Duodenal mucosa (tissue), 2 donors: ENCODE data around the gene MED9.
"Not testable (repeated sequence)": the region's sequence is repeated elsewhere in the genome, so short reads cannot be mapped to it uniquely, and the experiment has no call there.

ENCODE experiments used
- H3K27ac ChIP-seq: one replicate; pipeline ENCODE4 v1.7.0; 2013; ENCODE audit warnings: low read depth, low read length
- H3K27me3 ChIP-seq, 2 donors: one replicate each; pipeline ENCODE4 v1.7.0; 2013; ENCODE audit warnings: low read length in 2 of 2, control low read depth in 1 of 2; ENCODE audit not compliant: insufficient read depth in 2 of 2, control insufficient read depth in 1 of 2
- H3K36me3 ChIP-seq, 2 donors: one replicate each; pipeline ENCODE4 v1.7.0; 2013; ENCODE audit warnings: low read length in 2 of 2, control low read depth in 1 of 2; ENCODE audit not compliant: insufficient read depth in 2 of 2, control insufficient read depth in 1 of 2
- H3K4me1 ChIP-seq, 2 donors: one replicate each; pipeline ENCODE4 v1.7.0; 2013; ENCODE audit warnings: low read length in 2 of 2, control low read depth in 1 of 2; ENCODE audit not compliant: insufficient read depth in 2 of 2, control insufficient read depth in 1 of 2
- H3K4me3 ChIP-seq, 2 donors: one replicate each; pipeline ENCODE4 v1.7.0; 2013; ENCODE audit warnings: low read length in 2 of 2, low read depth in 1 of 2
- H3K9ac ChIP-seq, 2 donors: one replicate each; pipeline ENCODE4 v1.7.0; 2013; ENCODE audit warnings: low read length in 2 of 2, low read depth in 1 of 2
- H3K9me3 ChIP-seq, 2 donors: one replicate each; pipeline ENCODE4 v1.7.0; 2013; ENCODE audit warnings: low read length in 2 of 2, control low read depth in 1 of 2; ENCODE audit not compliant: control insufficient read depth in 1 of 2

Gene MED9

GRCh38 chr17:17485420-17485819 is 8.6 kb downstream of the MED9 start:
- peaks cover 3 to 4% of the 10 kb centered on the region in 2 donors for H3K4me1 ChIP-seq
- no peak overlapping the region for H3K27ac ChIP-seq
- peaks cover 3 to 38% of the 10 kb centered on the region in 2 donors for H3K36me3 ChIP-seq

GRCh38 chr17:17486416-17486815 is 9.6 kb downstream of the MED9 start:
- not testable (repeated sequence) for H3K9ac ChIP-seq, H3K27ac ChIP-seq, H3K4me1 ChIP-seq, H3K4me3 ChIP-seq, H3K9me3 ChIP-seq, H3K27me3 ChIP-seq
- peaks cover 7 to 41% of the 10 kb centered on the region in 2 donors for H3K36me3 ChIP-seq

More at GRCh38 chr17:17485420-17485819, 8.6 kb downstream of the MED9 start:
- Histone ChIP-seq H3K4me3 (no peak overlapping the region), H3K9ac (no peak overlapping the region), H3K27me3 (no peaks in the 10 kb centered on the region), H3K9me3 (no peaks in the 10 kb centered on the region)

GRCh38 chr17:17487998-17488397 is 11.2 kb downstream of the MED9 start:
- H3K27me3 ChIP-seq, result no peaks in the 10 kb centered on the region
- no peaks in the 10 kb centered on the region for H3K9me3 ChIP-seq
- H3K4me1 ChIP-seq, result no peaks in the 10 kb centered on the region
- H3K9ac ChIP-seq, result no peak overlapping the region
- no peak overlapping the region for H3K4me3 ChIP-seq
- H3K36me3 ChIP-seq, result peaks cover 17 to 57% of the 10 kb centered on the region in 2 donors
- H3K27ac ChIP-seq, result no peak overlapping the region

GRCh38 chr17:17491031-17491471 is 14.3 kb downstream of the MED9 start:
- Histone ChIP-seq H3K4me1 (peaks cover 14 to 21% of the 10 kb centered on the region in 2 donors), H3K27ac (no peak overlapping the region), H3K9me3 (no peaks in the 10 kb centered on the region), H3K4me3 (no peak overlapping the region), H3K27me3 (no peaks in the 10 kb centered on the region), H3K9ac (no peak overlapping the region), H3K36me3 (peaks cover 17 to 44% of the 10 kb centered on the region in 2 donors)

GRCh38 chr17:17491546-17491988 is 14.8 kb downstream of the MED9 start:
- Histone ChIP-seq H3K4me1 (peaks cover 14 to 21% of the 10 kb centered on the region in 2 donors), H3K36me3 (peaks cover 17 to 44% of the 10 kb centered on the region in 2 donors), H3K9ac (no peak overlapping the region), H3K27me3 (no peaks in the 10 kb centered on the region), H3K27ac (no peak overlapping the region), H3K4me3 (no peak overlapping the region), H3K9me3 (no peaks in the 10 kb centered on the region)

- peaks cover 14 to 21% of the 10 kb centered on the region in 2 donors for H3K4me1 ChIP-seq
- no peak overlapping the region for H3K4me3 ChIP-seq
- H3K36me3 ChIP-seq, result peaks cover 17 to 44% of the 10 kb centered on the region in 2 donors
- H3K9ac ChIP-seq, result no peak overlapping the region
- H3K27me3 ChIP-seq, result no peaks in the 10 kb centered on the region
- no peaks in the 10 kb centered on the region for H3K9me3 ChIP-seq
- H3K27ac ChIP-seq, result no peak overlapping the region
Measured at GRCh38 chr17:17492085-17492484, 15.3 kb downstream of the MED9 start.

- Histone ChIP-seq H3K9me3 (no peaks in the 10 kb centered on the region), H3K27me3 (no peaks in the 10 kb centered on the region), H3K4me1 (peaks cover 14 to 21% of the 10 kb centered on the region in 2 donors), H3K4me3 (no peak overlapping the region), H3K36me3 (peaks cover 17 to 42% of the 10 kb centered on the region in 2 donors), H3K27ac (no peak overlapping the region), H3K9ac (no peak overlapping the region)
Measured at GRCh38 chr17:17492571-17492970, 15.8 kb downstream of the MED9 start.

GRCh38 chr17:17493249-17493985 is 16.6 kb downstream of the MED9 start:
- Histone ChIP-seq H3K27me3 (no peaks in the 10 kb centered on the region), H3K4me1 (peaks cover 14 to 27% of the 10 kb centered on the region in 2 donors), H3K9me3 (no peaks in the 10 kb centered on the region), H3K4me3 (no peak overlapping the region), H3K9ac (no peak overlapping the region), H3K36me3 (peaks cover 14 to 34% of the 10 kb centered on the region in 2 donors), H3K27ac (no peak overlapping the region)

GRCh38 chr17:17493986-17494466 is 17.2 kb downstream of the MED9 start:
- H3K36me3 ChIP-seq, result peaks cover 14 to 31% of the 10 kb centered on the region in 2 donors
- no peak overlapping the region for H3K9ac ChIP-seq
- no peaks in the 10 kb centered on the region for H3K27me3 ChIP-seq
- no peak overlapping the region for H3K27ac ChIP-seq
- H3K4me3 ChIP-seq, result peak overlapping the region in 1 of 2 donors; percentile 77
- peaks cover 14 to 27% of the 10 kb centered on the region in 2 donors for H3K4me1 ChIP-seq
- H3K9me3 ChIP-seq, result no peaks in the 10 kb centered on the region

- Histone ChIP-seq H3K9ac (peak overlapping the region in 1 of 2 donors; percentile 31), H3K9me3 (no peaks in the 10 kb centered on the region), H3K4me1 (peaks cover 14 to 27% of the 10 kb centered on the region in 2 donors), H3K27me3 (no peaks in the 10 kb centered on the region), H3K4me3 (peak overlapping the region; percentile 66 to 77), H3K36me3 (peaks cover 14 to 29% of the 10 kb centered on the region in 2 donors), H3K27ac (peak overlapping the region; percentile 8)
Measured at GRCh38 chr17:17494499-17494869, 17.7 kb downstream of the MED9 start.
